ENCODE measurements around the gene GABBR2. TPM values are rescaled to one million over a fixed set of nuclear protein-coding genes. Genes with fewer than 3 reads are reported as not detected.

GABBR2 gene
- total RNA-seq, 1 experiment from 2014 or later = not detected

DNA sequence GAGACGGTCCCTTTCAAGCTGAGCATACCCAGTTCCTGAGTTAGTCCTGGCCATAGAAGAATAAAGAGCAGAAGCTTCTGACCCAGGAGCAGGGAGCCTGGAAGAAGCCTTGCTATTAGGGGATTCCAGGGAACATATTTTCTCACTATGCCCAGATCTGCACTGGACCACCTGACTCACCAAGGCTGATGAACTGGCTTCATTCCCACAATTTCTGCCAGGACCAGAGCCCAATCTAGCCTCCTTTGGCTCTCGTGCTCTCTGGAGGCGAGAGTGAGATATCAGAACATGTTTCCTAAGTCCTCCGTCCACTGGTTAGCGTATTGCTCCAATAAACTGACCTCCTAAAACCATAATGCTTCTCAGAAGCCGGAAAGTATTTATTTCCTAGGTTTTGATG lies 9.9 kb downstream of the GABBR2 start:
- no TSS peak for BruUV-seq (replicated peaks)
- ChIA-PET CTCF (no interaction called here), POLR2A (ENCODE audit: low non-redundant PET) (no interaction called here)
- Histone ChIP-seq H3K36me3 (ENCODE audit: insufficient read depth, low read length, poor library complexity, severe bottlenecking) (no peaks in the 10 kb centered on the region), H3K27me3 (replicated peaks; ENCODE audit: insufficient read depth, low read depth, low read length, poor library complexity) (peaks cover 53% of the 10 kb centered on the region), H3K27ac (ENCODE audit: low read depth, low read length, poor library complexity, severe bottlenecking) (no peak overlapping the region), H3K9me3 (ENCODE audit: low read depth, low read length, poor library complexity, severe bottlenecking) (no peaks in the 10 kb centered on the region), H3K4me3 (ENCODE audit: low read depth, low read length, poor library complexity, severe bottlenecking) (no peak overlapping the region), H3K4me1 (ENCODE audit: insufficient read depth, low read length, poor library complexity, severe bottlenecking) (no peaks in the 10 kb centered on the region)
- intact Hi-C loops (cut with micrococcal nuclease; ENCODE audit: unreplicated experiment) = no loop called here
- TF ChIP-seq, protein P1, sequence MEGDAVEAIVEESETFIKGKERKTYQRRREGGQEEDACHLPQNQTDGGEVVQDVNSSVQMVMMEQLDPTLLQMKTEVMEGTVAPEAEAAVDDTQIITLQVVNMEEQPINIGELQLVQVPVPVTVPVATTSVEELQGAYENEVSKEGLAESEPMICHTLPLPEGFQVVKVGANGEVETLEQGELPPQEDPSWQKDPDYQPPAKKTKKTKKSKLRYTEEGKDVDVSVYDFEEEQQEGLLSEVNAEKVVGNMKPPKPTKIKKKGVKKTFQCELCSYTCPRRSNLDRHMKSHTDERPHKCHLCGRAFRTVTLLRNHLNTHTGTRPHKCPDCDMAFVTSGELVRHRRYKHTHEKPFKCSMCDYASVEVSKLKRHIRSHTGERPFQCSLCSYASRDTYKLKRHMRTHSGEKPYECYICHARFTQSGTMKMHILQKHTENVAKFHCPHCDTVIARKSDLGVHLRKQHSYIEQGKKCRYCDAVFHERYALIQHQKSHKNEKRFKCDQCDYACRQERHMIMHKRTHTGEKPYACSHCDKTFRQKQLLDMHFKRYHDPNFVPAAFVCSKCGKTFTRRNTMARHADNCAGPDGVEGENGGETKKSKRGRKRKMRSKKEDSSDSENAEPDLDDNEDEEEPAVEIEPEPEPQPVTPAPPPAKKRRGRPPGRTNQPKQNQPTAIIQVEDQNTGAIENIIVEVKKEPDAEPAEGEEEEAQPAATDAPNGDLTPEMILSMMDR (conservative IDR thresholded peaks at IDR 0.05; ENCODE audit: low read depth, low read length) = no peak
- TF ChIP-seq EZH2 (IDR thresholded peaks at IDR 0.05; ENCODE audit: borderline replicate concordance, low read depth, low read length, poor library complexity, severe bottlenecking) = no peak
- DNase-seq (ENCODE audit: low spot score) = no peak

DNA sequence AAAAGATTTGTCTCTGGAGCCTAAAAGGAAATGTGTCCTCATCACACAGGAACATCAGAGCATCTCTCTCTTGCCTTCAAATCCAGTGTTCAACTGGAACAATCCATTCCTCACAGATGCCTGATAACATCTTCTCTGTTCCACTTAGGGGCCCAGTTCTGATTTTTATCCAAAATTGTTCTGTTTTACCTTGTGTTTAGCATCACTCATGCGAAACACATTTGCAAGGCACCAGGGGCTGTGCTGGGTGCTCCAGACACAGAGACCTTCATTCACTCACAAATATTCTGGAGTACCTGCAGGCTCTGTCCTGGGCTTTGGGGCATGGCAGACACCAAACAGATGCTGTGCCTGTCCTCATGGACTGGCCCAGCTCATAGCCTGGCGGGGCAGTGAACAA lies 13.8 kb downstream of the GABBR2 start:
- no peak overlapping the region for H3K4me3 ChIP-seq (ENCODE audit: low read depth, low read length, poor library complexity, severe bottlenecking)
- H3K36me3 ChIP-seq (ENCODE audit: insufficient read depth, low read length, poor library complexity, severe bottlenecking) = no peaks in the 10 kb centered on the region
- no peak overlapping the region for H3K27ac ChIP-seq (ENCODE audit: low read depth, low read length, poor library complexity, severe bottlenecking)
- peaks cover 33% of the 10 kb centered on the region for H3K27me3 ChIP-seq (replicated peaks; ENCODE audit: insufficient read depth, low read depth, low read length, poor library complexity)
- no peaks in the 10 kb centered on the region for H3K4me1 ChIP-seq (ENCODE audit: insufficient read depth, low read length, poor library complexity, severe bottlenecking)
- DNase-seq (ENCODE audit: low spot score) = no peak
- intact Hi-C loops (cut with micrococcal nuclease; ENCODE audit: unreplicated experiment) = no loop called here
- H3K9me3 ChIP-seq (ENCODE audit: low read depth, low read length, poor library complexity, severe bottlenecking) = no peaks in the 10 kb centered on the region
- no peak for TF ChIP-seq EZH2 (IDR thresholded peaks at IDR 0.05; ENCODE audit: borderline replicate concordance, low read depth, low read length, poor library complexity, severe bottlenecking)
- TF ChIP-seq, protein P1 (conservative IDR thresholded peaks at IDR 0.05; ENCODE audit: low read depth, low read length) = no peak
- BruUV-seq (replicated peaks) = no TSS peak
- POLR2A ChIA-PET (ENCODE audit: low non-redundant PET) = no interaction called here
- CTCF ChIA-PET = no interaction called here

DNA sequence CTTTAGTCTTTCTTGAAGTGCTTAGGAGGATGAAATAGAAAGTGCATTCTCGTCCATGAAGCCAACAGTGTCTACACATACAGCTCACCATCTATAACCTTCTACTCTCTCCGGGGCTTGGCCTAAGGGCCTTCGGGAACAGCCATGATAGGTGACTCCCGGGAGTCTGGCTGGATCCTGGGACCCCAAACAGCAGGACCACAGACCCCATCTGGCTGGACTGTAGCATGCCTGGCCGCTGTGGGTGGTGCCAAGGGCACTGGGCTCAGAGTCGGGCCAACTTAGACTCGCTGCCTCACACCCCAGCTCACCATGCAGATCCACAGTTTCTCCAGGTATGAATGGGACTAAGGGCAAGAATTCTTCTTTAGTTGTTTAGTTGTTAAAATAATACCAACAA lies 16.3 kb downstream of the GABBR2 start:
- no TSS peak for BruUV-seq (replicated peaks)
- Histone ChIP-seq H3K36me3 (ENCODE audit: insufficient read depth, low read length, poor library complexity, severe bottlenecking) (no peaks in the 10 kb centered on the region), H3K4me3 (ENCODE audit: low read depth, low read length, poor library complexity, severe bottlenecking) (no peak overlapping the region), H3K9me3 (ENCODE audit: low read depth, low read length, poor library complexity, severe bottlenecking) (no peaks in the 10 kb centered on the region), H3K4me1 (ENCODE audit: insufficient read depth, low read length, poor library complexity, severe bottlenecking) (no peaks in the 10 kb centered on the region), H3K27me3 (replicated peaks; ENCODE audit: insufficient read depth, low read depth, low read length, poor library complexity) (peaks cover 17% of the 10 kb centered on the region), H3K27ac (ENCODE audit: low read depth, low read length, poor library complexity, severe bottlenecking) (no peak overlapping the region)
- TF ChIP-seq, protein P1 (conservative IDR thresholded peaks at IDR 0.05; ENCODE audit: low read depth, low read length) = no peak
- POLR2A ChIA-PET (ENCODE audit: low non-redundant PET) = no interaction called here
- DNase-seq (ENCODE audit: low spot score) = no peak
- CTCF ChIA-PET = no interaction called here
- intact Hi-C loops (cut with micrococcal nuclease; ENCODE audit: unreplicated experiment) = no loop called here

Measured in A673 (cell line).